HTR-8/SVneo (cell line): ENCODE data around the gene RERE.

Experiments
- DNase-seq: peaks from one replicate; pipeline ENCODE4 v3.0.0; 2011; ENCODE audit warnings: low spot score, mixed read lengths; ENCODE audit not compliant: insufficient read length
- FAIRE-seq: peaks from 2 replicates; lab custom pipeline; 2011; peaks lifted over from hg19 to GRCh38; lab: Jason Lieb, UNC

The RERE gene

GRCh38 chr1:8412183-8412831 lies 405.1 kb downstream of the RERE start:
- peak; percentile 13 for FAIRE-seq
- peak; percentile 41 for DNase-seq

- no peak for DNase-seq
- FAIRE-seq = no peak
Observed at GRCh38 chr1:8411803-8412182, 405.6 kb downstream of the RERE start.

- no peak for FAIRE-seq
- no peak for DNase-seq
Observed at GRCh38 chr1:8410791-8411190, 406.6 kb downstream of the RERE start.

DNA sequence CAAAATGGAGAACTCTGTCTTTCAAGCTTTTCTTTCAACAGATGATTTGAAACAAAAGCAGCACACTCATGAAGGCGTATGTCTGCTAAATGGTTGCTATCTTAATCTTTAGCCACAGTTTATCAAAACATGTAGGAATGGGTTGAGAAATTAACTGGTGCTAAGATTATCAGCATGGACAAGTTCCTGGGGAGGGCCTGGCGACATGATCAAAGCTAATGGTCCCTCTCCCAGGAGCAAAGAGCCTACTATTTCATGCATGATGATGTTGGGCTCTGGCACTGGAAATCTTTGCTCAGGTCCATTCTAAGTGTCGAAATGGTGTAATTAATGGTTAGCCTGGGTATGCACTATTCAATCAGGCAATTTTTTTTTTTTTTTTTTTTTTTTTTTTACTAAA lies 407.8 kb downstream of the RERE start:
- DNase-seq (no peak), FAIRE-seq (no peak)

GRCh38 chr1:8409106-8409505 lies 408.3 kb downstream of the RERE start:
- DNase-seq (no peak), FAIRE-seq (no peak)

DNA sequence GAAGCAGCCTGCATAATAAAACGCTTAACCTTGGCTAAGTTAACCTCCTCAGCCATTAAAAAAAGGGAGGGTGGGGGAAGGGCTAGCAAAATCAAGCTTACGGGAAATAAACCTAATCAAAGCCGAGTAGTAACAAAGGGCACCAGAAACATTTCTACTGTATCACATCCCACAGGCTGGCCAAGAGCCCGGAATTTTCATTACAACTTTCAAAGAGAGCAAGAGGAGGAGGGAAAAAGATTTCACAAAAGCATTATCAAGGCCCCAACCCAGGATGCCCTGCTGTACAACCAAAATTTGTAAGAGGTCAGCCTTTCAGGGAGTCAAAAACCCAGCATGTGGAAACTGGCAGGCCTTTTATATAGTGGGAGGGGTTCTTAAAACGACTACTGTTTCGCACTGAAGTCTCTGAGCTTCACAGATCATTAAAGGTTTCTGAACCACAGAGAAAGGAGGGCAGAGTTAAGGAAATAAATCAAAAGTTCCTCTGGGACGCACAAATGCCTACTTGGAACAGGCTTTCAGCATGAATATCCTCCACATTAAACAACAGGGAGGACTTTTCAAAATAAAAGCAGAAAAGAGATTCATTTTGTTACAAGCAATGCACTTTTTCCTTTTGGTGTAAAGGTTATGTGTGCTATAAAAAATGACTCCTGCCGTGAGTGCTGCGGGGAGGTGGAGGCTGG lies 409.1 kb downstream of the RERE start:
- FAIRE-seq (no peak), DNase-seq (no peak)

DNA sequence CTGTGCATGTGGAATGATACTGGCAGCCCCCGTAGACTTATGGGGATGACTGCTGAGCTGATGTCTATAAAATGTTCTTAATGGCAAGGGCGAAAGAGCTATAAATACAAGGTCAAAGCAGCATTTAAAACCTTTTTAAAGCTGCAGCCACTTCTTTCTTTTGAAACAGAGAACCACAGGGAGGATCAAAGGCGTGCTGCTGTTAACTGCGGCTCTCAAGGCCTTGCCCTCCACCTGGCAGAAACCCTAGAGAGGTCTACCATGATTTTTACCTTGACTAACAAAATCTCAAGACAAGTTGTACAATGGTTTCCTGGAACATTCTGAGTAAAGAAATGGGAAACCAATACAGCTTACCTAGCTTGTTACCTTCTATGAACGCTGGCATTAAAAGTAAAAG lies 409.8 kb downstream of the RERE start:
- FAIRE-seq (no peak), DNase-seq (no peak)

- DNase-seq (no peak), FAIRE-seq (no peak)
Observed at GRCh38 chr1:8406960-8407359, 410.5 kb downstream of the RERE start.

- no peak for DNase-seq
- no peak for FAIRE-seq
Observed at GRCh38 chr1:8406011-8406410, 411.4 kb downstream of the RERE start.

GRCh38 chr1:8404460-8405370 lies 412.7 kb downstream of the RERE start:
- DNase-seq (no peak), FAIRE-seq (no peak)

- FAIRE-seq (no peak), DNase-seq (no peak)
Observed at GRCh38 chr1:8402109-8402710, 415.2 kb downstream of the RERE start.

GRCh38 chr1:8398677-8399076 lies 418.8 kb downstream of the RERE start:
- FAIRE-seq (no peak), DNase-seq (no peak)

GRCh38 chr1:8398086-8398485 lies 419.4 kb downstream of the RERE start:
- DNase-seq = no peak

GRCh38 chr1:8397511-8397910 lies 419.9 kb downstream of the RERE start:
- no peak for FAIRE-seq

More at GRCh38 chr1:8398086-8398485, 419.4 kb downstream of the RERE start:
- FAIRE-seq = no peak

DNA sequence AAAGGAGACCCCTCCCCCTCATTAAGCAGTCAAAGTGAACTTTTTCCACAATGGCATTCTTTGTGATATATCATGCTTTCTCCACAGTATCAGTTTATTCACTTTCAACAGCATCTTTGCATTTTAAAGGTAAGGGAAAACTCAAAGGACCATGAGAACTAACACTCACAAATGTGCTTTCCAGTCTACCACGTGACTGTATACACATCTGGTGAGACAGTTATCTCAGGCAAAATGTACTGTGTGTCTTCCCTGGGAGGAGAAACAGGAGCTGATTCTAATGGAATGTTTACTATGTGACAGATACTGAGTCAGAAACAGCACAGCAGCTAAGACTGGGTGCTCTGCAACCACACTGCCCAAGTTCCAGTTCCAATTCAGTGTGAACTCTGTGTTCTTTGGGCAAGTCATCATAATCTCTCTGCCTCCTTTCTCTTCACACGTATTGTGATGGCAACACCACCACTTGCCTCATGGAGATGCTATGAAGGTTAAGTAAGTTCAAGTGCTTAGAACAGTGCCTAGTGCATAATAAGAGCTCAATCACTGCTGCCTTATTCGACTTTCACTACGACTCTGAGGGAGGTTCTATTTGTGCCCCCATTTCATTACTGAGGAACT lies 420.5 kb downstream of the RERE start:
- DNase-seq = peak; percentile 61
- FAIRE-seq = peak; percentile 31

More at GRCh38 chr1:8397511-8397910, 419.9 kb downstream of the RERE start:
- no peak for DNase-seq

GRCh38 chr1:8396083-8396785 lies 421.2 kb downstream of the RERE start:
- peak; percentile 44 for DNase-seq
- FAIRE-seq = no peak

DNA sequence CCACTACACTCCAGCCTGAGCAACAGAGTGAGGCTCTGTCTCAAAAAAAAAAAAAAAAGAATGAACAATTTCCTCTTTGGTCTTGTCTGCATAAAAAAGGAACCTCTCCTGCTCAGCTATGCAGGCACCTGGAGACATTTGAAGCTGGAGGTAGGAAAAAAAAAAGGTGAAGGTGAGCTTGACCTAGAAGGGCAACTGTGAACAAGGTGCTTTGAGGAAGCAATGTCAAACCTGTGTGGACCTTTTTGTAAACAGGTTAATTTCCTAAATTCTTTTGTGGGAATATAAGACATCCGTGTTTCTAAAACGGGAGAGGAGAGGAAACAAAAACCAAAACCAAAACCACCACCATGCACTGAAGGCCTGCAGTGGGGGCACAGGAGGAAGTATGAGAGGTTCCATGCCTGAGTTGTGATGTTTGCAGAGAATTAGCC lies 422.0 kb downstream of the RERE start:
- FAIRE-seq (no peak), DNase-seq (no peak)

DNA sequence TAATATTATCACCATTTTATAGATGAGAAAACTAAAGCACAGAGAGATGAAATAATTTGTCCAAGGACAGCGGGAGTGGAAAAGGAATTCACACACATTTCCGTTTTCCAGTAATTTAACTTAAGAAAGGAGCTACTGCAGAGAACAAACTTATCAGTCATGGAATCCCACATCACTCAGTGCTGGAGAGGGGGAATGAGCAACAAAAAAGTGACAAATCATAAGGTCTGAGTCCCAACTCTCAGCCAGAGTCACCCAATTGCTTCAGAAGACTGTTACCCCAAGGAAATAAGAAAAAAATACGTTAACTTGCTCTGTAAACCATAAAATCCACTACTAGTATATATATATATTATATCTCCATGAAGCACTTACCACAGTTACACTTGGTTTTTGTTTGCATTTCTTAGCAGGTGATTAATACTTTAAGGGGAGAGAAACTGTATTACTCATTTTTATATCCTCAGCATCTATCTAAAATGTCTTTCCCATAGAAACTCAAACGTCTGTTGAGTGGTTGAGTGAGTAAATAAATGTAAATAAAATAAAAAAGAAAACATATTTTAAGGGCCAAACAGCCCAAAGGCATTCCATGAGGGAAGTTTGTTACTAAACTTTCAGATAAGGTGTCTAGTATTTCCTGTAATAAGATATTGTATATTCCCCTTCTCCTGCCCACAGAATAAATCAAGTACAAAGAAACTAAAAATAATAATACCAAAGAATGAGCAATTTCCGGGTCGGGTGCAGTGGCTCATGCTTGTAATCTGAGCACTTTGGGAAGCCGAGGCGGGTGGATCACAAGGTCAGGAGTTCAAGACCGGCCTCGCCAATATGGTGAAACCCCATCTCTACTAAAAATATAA lies 422.8 kb downstream of the RERE start:
- no peak for FAIRE-seq
- peak; percentile 34 for DNase-seq

GRCh38 chr1:8392522-8392921 lies 424.9 kb downstream of the RERE start:
- FAIRE-seq (no peak), DNase-seq (no peak)
